ENCODE data around the gene CDH4.
A peak's percentile ranks its signal among the peaks of the same experiment; 100 is the strongest.

CDH4 gene

GRCh38 chr20:61974357-61974665 lies 722.2 kb downstream of the CDH4 start:
- no peak for TF ChIP-seq USF1 (IDR thresholded peaks at IDR 0.05)
- TF ChIP-seq FOXM1 (IDR thresholded peaks at IDR 0.05; ENCODE audit: borderline replicate concordance, low read depth), result no peak
- TF ChIP-seq TAF1 (IDR thresholded peaks at IDR 0.05; ENCODE audit: low read depth), result no peak
- TF ChIP-seq CREB1 (IDR thresholded peaks at IDR 0.05; ENCODE audit: low read depth), result no peak
- no peak for TF ChIP-seq NFIC (IDR thresholded peaks at IDR 0.05)
- no peak for TF ChIP-seq TCF12 (IDR thresholded peaks at IDR 0.05; ENCODE audit: low read depth)
- TF ChIP-seq CEBPB (IDR thresholded peaks at IDR 0.05), result no peak
- TF ChIP-seq MAX (IDR thresholded peaks at IDR 0.05), result no peak
- no peak for TF ChIP-seq REST (IDR thresholded peaks at IDR 0.05; ENCODE audit: low read depth)
- TF ChIP-seq ZBTB7A (IDR thresholded peaks at IDR 0.05; ENCODE audit: low read depth), result no peak
- TF ChIP-seq EGR1 (IDR thresholded peaks at IDR 0.05), result no peak

- TF ChIP-seq NFIC (IDR thresholded peaks at IDR 0.05) (no peak), MAX (IDR thresholded peaks at IDR 0.05) (no peak)
Observed at GRCh38 chr20:61975407-61976129, 723.5 kb downstream of the CDH4 start.

GRCh38 chr20:61976263-61976643 lies 724.2 kb downstream of the CDH4 start:
- TF ChIP-seq ZBTB7A (IDR thresholded peaks at IDR 0.05; ENCODE audit: low read depth) (no peak), FOXM1 (IDR thresholded peaks at IDR 0.05; ENCODE audit: borderline replicate concordance, low read depth) (no peak), TAF1 (IDR thresholded peaks at IDR 0.05; ENCODE audit: low read depth) (no peak), CREB1 (IDR thresholded peaks at IDR 0.05; ENCODE audit: low read depth) (no peak), RAD21 (IDR thresholded peaks at IDR 0.05; ENCODE audit: low read depth) (no peak), TEAD4 (IDR thresholded peaks at IDR 0.05) (no peak), REST (IDR thresholded peaks at IDR 0.05; ENCODE audit: low read depth) (no peak), TCF12 (IDR thresholded peaks at IDR 0.05; ENCODE audit: low read depth) (no peak), YY1 (IDR thresholded peaks at IDR 0.05; ENCODE audit: low read depth) (no peak), MAX (IDR thresholded peaks at IDR 0.05) (no peak), EP300 (IDR thresholded peaks at IDR 0.05; ENCODE audit: borderline replicate concordance) (no peak), CEBPB (IDR thresholded peaks at IDR 0.05) (no peak), EGR1 (IDR thresholded peaks at IDR 0.05) (no peak), USF1 (IDR thresholded peaks at IDR 0.05) (no peak), NFIC (IDR thresholded peaks at IDR 0.05) (no peak)

GRCh38 chr20:61976644-61977418 lies 724.8 kb downstream of the CDH4 start:
- TF ChIP-seq ZBTB7A (IDR thresholded peaks at IDR 0.05; ENCODE audit: low read depth) (no peak), TCF12 (IDR thresholded peaks at IDR 0.05; ENCODE audit: low read depth) (peak; percentile 99), EGR1 (IDR thresholded peaks at IDR 0.05) (peak; percentile 44; the same call in 1 of the 2 replicates), TEAD4 (IDR thresholded peaks at IDR 0.05) (peak; percentile 92), MAX (IDR thresholded peaks at IDR 0.05) (peak; percentile 80), EP300 (IDR thresholded peaks at IDR 0.05; ENCODE audit: borderline replicate concordance) (peak; percentile 72), NFIC (IDR thresholded peaks at IDR 0.05) (peak; percentile 92), RAD21 (IDR thresholded peaks at IDR 0.05; ENCODE audit: low read depth) (no peak; the same call in 1 of the 2 replicates), USF1 (IDR thresholded peaks at IDR 0.05) (peak; percentile 74), CREB1 (IDR thresholded peaks at IDR 0.05; ENCODE audit: low read depth) (no peak), YY1 (IDR thresholded peaks at IDR 0.05; ENCODE audit: low read depth) (no peak)

GRCh38 chr20:61977419-61977786 lies 725.3 kb downstream of the CDH4 start:
- TF ChIP-seq ZBTB7A (IDR thresholded peaks at IDR 0.05; ENCODE audit: low read depth), result no peak
- TF ChIP-seq CEBPB (IDR thresholded peaks at IDR 0.05), result no peak
- TF ChIP-seq TCF12 (IDR thresholded peaks at IDR 0.05; ENCODE audit: low read depth), result no peak
- no peak for TF ChIP-seq TEAD4 (IDR thresholded peaks at IDR 0.05)
- TF ChIP-seq CREB1 (IDR thresholded peaks at IDR 0.05; ENCODE audit: low read depth), result no peak
- no peak for TF ChIP-seq RAD21 (IDR thresholded peaks at IDR 0.05; ENCODE audit: low read depth)
- no peak for TF ChIP-seq REST (IDR thresholded peaks at IDR 0.05; ENCODE audit: low read depth)
- TF ChIP-seq NFIC (IDR thresholded peaks at IDR 0.05), result no peak

Data from Ishikawa (cell line).